Stimulated activated CD8-positive, alpha-beta memory T cell treated with anti-CD3 and anti-CD28 coated beads, Interleukin-15, amount 100 ng/mL, for 24 hours (primary cell): Measurements from ENCODE around the gene TFEB.

ENCODE experiments used
- DNase-seq: peaks from one replicate; pipeline ENCODE4 v3.0.0-alpha.2; 2020; ENCODE audit warnings: low read depth

The TFEB gene

GRCh38 chr6:41638002-41638934, 97.1 kb downstream of the TFEB start, which contains the start of gene MDFI:
TSS of gene MDFI (plus strand) at chr6:41638468. CDS start at chr6:41638750, 282 bp downstream.
- DNase-seq: no peak

GRCh38 chr6:41637194-41638001, 98.0 kb downstream of the TFEB start:
- DNase-seq: no peak

GRCh38 chr6:41636833-41637193, 98.6 kb downstream of the TFEB start:
- no peak for DNase-seq

GRCh38 chr6:41635365-41635764, 100.0 kb downstream of the TFEB start:
- no peak for DNase-seq

GRCh38 chr6:41634657-41635056, 100.8 kb downstream of the TFEB start:
- DNase-seq: no peak
